SK-N-SH (cell line): ENCODE data around the gene AGBL1. TPM values are rescaled to one million over a fixed set of nuclear protein-coding genes. Genes with fewer than 3 reads are reported as not detected.

Source experiments
- CTCF ChIA-PET: fragments of 300-600, 350-600 bp; formaldehyde crosslinking; extraction: SDS; loops from one replicate; lab custom pipeline; 2021; lab: Yijun Ruan, JAX
- POLR2A ChIA-PET: fragments of 350-600 bp; sonication (Branson Sonifier 250); formaldehyde crosslinking; extraction: SDS; loops from one replicate; lab custom pipeline; 2020; ENCODE audit warnings: antibody characterized with exemption, inconsistent platforms; lab: Yijun Ruan, JAX
- DNase-seq: peaks from one replicate; pipeline ENCODE4 v3.0.0; 2012
- H2AFZ ChIP-seq: fragments of 200-600 bp; sonication (generic); 2 replicates; pipeline ENCODE4 v1.8.1; 2016; ENCODE audit warnings: antibody characterized with exemption, mild to moderate bottlenecking, low read depth
- H3F3A ChIP-seq: fragments of 200-600 bp; sonication (generic); replicated peaks from 2 replicates; pipeline ENCODE3; 2016; ENCODE audit warnings: antibody characterized with exemption, mild to moderate bottlenecking; ENCODE audit not compliant: insufficient read depth
- H3K27ac ChIP-seq, 2 experiments: fragments of 200-500 bp in 1 of 2; fragments of 200-600 bp in 1 of 2; sonication (Bioruptor generic) in 1 of 2; sonication (generic), shearing (Covaris generic) in 1 of 2; 2 replicates each; pipeline versions ENCODE4 v1.5.1 to v1.6.1; 2014 to 2016; ENCODE audit warnings: low read depth in 2 of 2, inconsistent platforms in 1 of 2, low read length in 1 of 2, mild to moderate bottlenecking in 1 of 2, mixed read lengths in 1 of 2
- H3K27me3 ChIP-seq: fragments of 200-600 bp; sonication (generic), shearing (Covaris generic); 2 replicates; pipeline ENCODE4 v1.6.1; 2016; ENCODE audit warnings: mixed run types; ENCODE audit not compliant: insufficient read depth
- H3K36me3 ChIP-seq, 2 experiments: fragments of 200-500 bp in 1 of 2; fragments of 200-600 bp in 1 of 2; sonication (Bioruptor generic) in 1 of 2; sonication (generic) in 1 of 2; replicated peaks in 1 of 2; 2 replicates each; pipeline versions ENCODE3 to v1.5.1; 2014 to 2016; ENCODE audit warnings: low read length in 1 of 2, mild to moderate bottlenecking in 1 of 2; ENCODE audit not compliant: insufficient read depth in 2 of 2, control insufficient read depth in 1 of 2
- H3K4me1 ChIP-seq, 2 experiments: fragments of 200-500 bp in 1 of 2; fragments of 200-600 bp in 1 of 2; sonication (Bioruptor generic) in 1 of 2; sonication (generic), shearing (Covaris generic) in 1 of 2; 2 replicates each; pipeline versions ENCODE4 v1.5.1 to v1.6.1; 2014 to 2016; ENCODE audit warnings: low read depth in 1 of 2, low read length in 1 of 2, mixed run types in 1 of 2; ENCODE audit not compliant: insufficient read depth in 2 of 2, control insufficient read depth in 1 of 2
- H3K4me2 ChIP-seq: fragments of 200-600 bp; sonication (generic), shearing (Covaris generic); 2 replicates; pipeline ENCODE4 v1.6.1; 2017; ENCODE audit warnings: mixed run types
- H3K4me3 ChIP-seq, 2 experiments: fragments of 200-500 bp in 1 of 2; fragments of 200-600 bp in 1 of 2; sonication (Bioruptor generic) in 1 of 2; sonication (generic), shearing (Covaris generic) in 1 of 2; 2 replicates each; pipeline versions ENCODE4 v1.5.1 to v1.8.1; 2014 to 2016; ENCODE audit warnings: low read depth in 2 of 2, inconsistent platforms in 1 of 2, low read length in 1 of 2, mild to moderate bottlenecking in 1 of 2, mixed read lengths in 1 of 2, moderate library complexity in 1 of 2
- H3K79me2 ChIP-seq: fragments of 200-600 bp; sonication (generic); 2 replicates; pipeline ENCODE4 v1.8.1; 2017; ENCODE audit warnings: mild to moderate bottlenecking; ENCODE audit not compliant: insufficient read depth
- H3K9ac ChIP-seq: fragments of 200-600 bp; sonication (generic); 2 replicates; pipeline ENCODE4 v1.6.1; 2017; ENCODE audit warnings: mixed run types
- H3K9me2 ChIP-seq: fragments of 200-600 bp; sonication (generic); 2 replicates; pipeline ENCODE4 v1.6.1; 2017; ENCODE audit warnings: mixed run types
- H3K9me3 ChIP-seq: fragments of 200-600 bp; sonication (generic); 2 replicates; pipeline ENCODE4 v1.6.1; 2017; ENCODE audit warnings: mixed run types, mild to moderate bottlenecking, moderate library complexity
- H4K20me1 ChIP-seq: fragments of 200-600 bp; sonication (generic); 2 replicates; pipeline ENCODE4 v1.6.1; 2017; ENCODE audit warnings: mild to moderate bottlenecking, mixed run types; ENCODE audit not compliant: insufficient read depth
- CHD2 ChIP-seq: fragments of 150-350 bp; IDR thresholded peaks from 2 replicates; pipeline ENCODE4 v1.6.1; 2018; ENCODE audit warnings: low read length; ENCODE audit not compliant: partially characterized antibody
- ELF1 ChIP-seq: IDR thresholded peaks from 2 replicates; pipeline ENCODE4 v1.4.0; 2012
- EP300 ChIP-seq, 2 experiments: IDR thresholded peaks; 2 replicates each; pipeline versions ENCODE4 v1.4.0 to v1.6.1; 2012; ENCODE audit warnings: borderline replicate concordance in 1 of 2, low read depth in 1 of 2, low read length in 1 of 2
- EZH2phosphoT487 ChIP-seq: fragments of 200-600 bp; sonication (generic); IDR thresholded peaks from 2 replicates; pipeline ENCODE4 v1.6.1; 2017; ENCODE audit warnings: low read depth, mixed run types, mild to moderate bottlenecking, antibody characterized with exemption, moderate library complexity, borderline replicate concordance
- FOSL2 ChIP-seq: IDR thresholded peaks from 2 replicates; pipeline ENCODE4 v1.4.0; 2012; ENCODE audit warnings: low read depth, mild to moderate bottlenecking, moderate library complexity, borderline replicate concordance
- FOXM1 ChIP-seq: IDR thresholded peaks from 2 replicates; pipeline ENCODE4 v1.4.0; 2012; ENCODE audit warnings: low read depth, mild to moderate bottlenecking
- GABPA ChIP-seq: IDR thresholded peaks from 2 replicates; pipeline ENCODE4 v1.4.0; 2012; ENCODE audit warnings: low read depth, mild to moderate bottlenecking
- GATA2 ChIP-seq: sonication (generic); formaldehyde crosslinking; IDR thresholded peaks from 2 replicates; pipeline ENCODE4 v1.5.0; 2020; ENCODE audit warnings: mild to moderate bottlenecking, missing genetic modification reagents
- IRF3 ChIP-seq: fragments of 150-350 bp; IDR thresholded peaks from 2 replicates; pipeline ENCODE4 v1.6.1; 2016; ENCODE audit warnings: mild to moderate bottlenecking, low read depth, low read length
- JUND ChIP-seq: IDR thresholded peaks from 2 replicates; pipeline ENCODE4 v1.4.0; 2012
- MEF2A ChIP-seq: IDR thresholded peaks from 2 replicates; pipeline ENCODE4 v1.4.0; 2012; ENCODE audit warnings: low read depth, borderline replicate concordance
- MXI1 ChIP-seq: IDR thresholded peaks from 2 replicates; pipeline ENCODE4 v1.6.1; 2012; ENCODE audit warnings: mild to moderate bottlenecking, low read depth, low read length, improper control_type of control experiment
- NRF1 ChIP-seq: IDR thresholded peaks from 2 replicates; pipeline ENCODE4 v1.6.1; 2012; ENCODE audit warnings: low read depth, mild to moderate bottlenecking, low read length
- PBX3 ChIP-seq: IDR thresholded peaks from 2 replicates; pipeline ENCODE4; 2012
- POLR2AphosphoS5 ChIP-seq: IDR thresholded peaks from 2 replicates; pipeline ENCODE4 v1.6.1; 2012; ENCODE audit warnings: low read depth, low read length
- RAD21 ChIP-seq: IDR thresholded peaks from 2 replicates; pipeline ENCODE4 v1.6.1; 2012; ENCODE audit warnings: mild to moderate bottlenecking, low read length
- RCOR1 ChIP-seq: fragments of 150-350 bp; IDR thresholded peaks from 2 replicates; pipeline ENCODE4 v1.6.1; 2017; ENCODE audit warnings: antibody characterized with exemption, low read length
- REST ChIP-seq: IDR thresholded peaks from 2 replicates; pipeline ENCODE4 v1.6.1; 2012; ENCODE audit warnings: mild to moderate bottlenecking, low read depth, low read length, moderate library complexity
- RXRA ChIP-seq: IDR thresholded peaks from 2 replicates; pipeline ENCODE4 v1.4.0; 2012; ENCODE audit warnings: low read depth, mild to moderate bottlenecking, borderline replicate concordance
- TCF12 ChIP-seq: IDR thresholded peaks from 2 replicates; pipeline ENCODE4 v1.4.0; 2012
- TEAD4 ChIP-seq: IDR thresholded peaks from 2 replicates; pipeline ENCODE4 v1.4.0; 2012; ENCODE audit warnings: mild to moderate bottlenecking, borderline replicate concordance; ENCODE audit not compliant: insufficient read depth
- USF1 ChIP-seq: IDR thresholded peaks from 2 replicates; pipeline ENCODE4 v1.4.0; 2012; ENCODE audit warnings: low read depth, borderline replicate concordance
- YY1 ChIP-seq: IDR thresholded peaks from 2 replicates; pipeline ENCODE4 v1.4.0; 2012; ENCODE audit warnings: low read depth, mild to moderate bottlenecking
- WGBS: methylation state at CpG from one replicate; pipeline ENCODE4 v1.1.6; 2017; ENCODE audit warnings: low lambda C conversion rate; 5-methylcytosine and 5-hydroxymethylcytosine counted together
- polyA plus RNA-seq, 3 experiments: library from polyadenylated mRNA; depleted of rRNA; stranded (reverse); fragments of >200 nt; gene quantifications; 2 replicates each; pipeline ENCODE4 v1.2.3, GENCODE V29; 2012

The AGBL1 gene
- polyA plus RNA-seq, 1 of the 3 experiments (the other 2 are of a cell fraction) = not detected

- no peaks in the 10 kb centered on the region for H3K9me2 ChIP-seq
- DNase-seq = no peak
- ChIA-PET POLR2A (no interaction called here), CTCF (interaction anchor here (0.7 kb wide), 1 partner anchor 561 kb away, joined by 3 read pairs; no protein-coding TSS in a partner anchor)
- no peak overlapping the region for H3K27ac ChIP-seq
- H3K4me1 ChIP-seq = no peaks in the 10 kb centered on the region; a peak in 1 of 4 replicates
- H3F3A ChIP-seq = no peaks in the 10 kb centered on the region
- no peak overlapping the region for H3K9ac ChIP-seq
- no peaks in the 10 kb centered on the region for H3K79me2 ChIP-seq
- H3K27me3 ChIP-seq = no peaks in the 10 kb centered on the region
- no peaks in the 10 kb centered on the region for H3K36me3 ChIP-seq
- TF ChIP-seq EZH2phosphoT487 = no peak
- TF ChIP-seq GATA2 = no peak
- TF ChIP-seq NRF1 = no peak
- TF ChIP-seq USF1 = no peak
- no peak for TF ChIP-seq POLR2AphosphoS5
- no peak for TF ChIP-seq GABPA
- no peak for TF ChIP-seq CHD2
- TF ChIP-seq EP300 (IDR thresholded peaks at IDR 0.05; ENCODE audit: borderline replicate concordance in 1 of 2, low read depth in 1 of 2, low read length in 1 of 2) = no peak
- TF ChIP-seq ELF1 = no peak
- no peak for TF ChIP-seq PBX3
- no peak for TF ChIP-seq FOXM1
- no peak for TF ChIP-seq RXRA
- no peak for TF ChIP-seq FOSL2
- no peak for TF ChIP-seq TCF12
- no peak for TF ChIP-seq JUND
- TF ChIP-seq YY1 = no peak
- TF ChIP-seq RAD21 = no peak
- no peak for TF ChIP-seq MEF2A
- TF ChIP-seq TEAD4 = no peak
- no peak for TF ChIP-seq MXI1
- TF ChIP-seq, all 33 proteins: peak for 0
- no peak overlapping the region for H2AFZ ChIP-seq
- H4K20me1 ChIP-seq = no peaks in the 10 kb centered on the region
- no peak overlapping the region for H3K4me3 ChIP-seq
- 44% methylated on average over 6 of the region's 6 CpGs for WGBS
- H3K4me2 ChIP-seq = no peak overlapping the region
- no peaks in the 10 kb centered on the region for H3K9me3 ChIP-seq
Observed at GRCh38 chr15:86041399-86041798, 38.3 kb upstream of the AGBL1 start.

GRCh38 chr15:86042226-86042625 is 37.4 kb upstream of the AGBL1 start:
- H3K9ac ChIP-seq = no peak overlapping the region
- no peaks in the 10 kb centered on the region for H4K20me1 ChIP-seq
- no peaks in the 10 kb centered on the region for H3K36me3 ChIP-seq
- H3K4me2 ChIP-seq = no peak overlapping the region
- DNase-seq = no peak
- no peaks in the 10 kb centered on the region for H3K79me2 ChIP-seq
- no peak overlapping the region for H3K4me3 ChIP-seq
- no peaks in the 10 kb centered on the region for H3K27me3 ChIP-seq
- H3K27ac ChIP-seq = no peak overlapping the region
- POLR2A ChIA-PET = no interaction called here
- no peak overlapping the region for H2AFZ ChIP-seq
- WGBS = 55% methylated on average over 1 of the region's 1 CpG
- no peaks in the 10 kb centered on the region for H3K9me3 ChIP-seq
- CTCF ChIA-PET = no interaction called here
- H3K4me1 ChIP-seq = no peaks in the 10 kb centered on the region; a peak in 1 of 4 replicates
- no peaks in the 10 kb centered on the region for H3K9me2 ChIP-seq
- no peaks in the 10 kb centered on the region for H3F3A ChIP-seq
- TF ChIP-seq RCOR1 (no peak), IRF3 (no peak), YY1 (no peak), EP300 (IDR thresholded peaks at IDR 0.05; ENCODE audit: borderline replicate concordance in 1 of 2, low read depth in 1 of 2, low read length in 1 of 2) (no peak), REST (no peak), GABPA (no peak), JUND (no peak), FOSL2 (no peak), CHD2 (no peak), EZH2phosphoT487 (no peak)
